Peyer's patch (tissue), 4 donors: ENCODE data around the gene CKMT1B.

Experiments
- CTCF ChIP-seq, 6 experiments: fragments of 450-650 bp in 4 of 6; fragments of 200-600 bp in 2 of 6; sonication (generic) in 1 of 6; IDR thresholded peaks; one replicate each; pipeline ENCODE4 v1.5.1; 2017 to 2019; ENCODE audit warnings: antibody characterized with exemption in 6 of 6, mild to moderate bottlenecking in 3 of 6, moderate library complexity in 1 of 6
- POLR2A ChIP-seq, 2 donors: fragments of 450-650 bp; IDR thresholded peaks; one replicate each; pipeline ENCODE4 v1.5.1; 2017; ENCODE audit warnings: antibody characterized with exemption in 2 of 2, mild to moderate bottlenecking in 2 of 2, moderate library complexity in 2 of 2

- TF ChIP-seq POLR2A (IDR thresholded peaks at IDR 0.05) = no peak
- TF ChIP-seq CTCF (IDR thresholded peaks at IDR 0.05) = no peak
These were observed 49.6 kb upstream of the CKMT1B start for GRCh38 chr15:43544266-43544665.
